Stimulated activated CD4-positive, alpha-beta T cell treated with anti-CD3 and anti-CD28 coated beads, TNF-alpha, amount 100 ng/mL, for 1 hour (primary cell): Measurements from ENCODE around the gene RHBDD3.

Experiments used
- DNase-seq, 3 donors: peaks; one replicate each; pipeline ENCODE4 v3.0.0-alpha.2; 2020; ENCODE audit warnings: low read depth in 3 of 3, low spot score in 1 of 3

Gene RHBDD3

GRCh38 chr22:29306175-29306834 is 38.5 kb upstream of the RHBDD3 start, which contains the start of gene GAS2L1:
GAS2L1 (plus strand) TSS chr22:29306650; CDS start chr22:29308106, 1,456 bp downstream.
- peak in 1 of 3 donors; percentile 36 for DNase-seq

GRCh38 chr22:29305836-29306174 is 38.0 kb upstream of the RHBDD3 start:
- DNase-seq = no peak

GRCh38 chr22:29302681-29303465 is 35.1 kb upstream of the RHBDD3 start:
- no peak for DNase-seq

GRCh38 chr22:29302402-29302680 is 34.6 kb upstream of the RHBDD3 start:
- DNase-seq = no peak

DNA sequence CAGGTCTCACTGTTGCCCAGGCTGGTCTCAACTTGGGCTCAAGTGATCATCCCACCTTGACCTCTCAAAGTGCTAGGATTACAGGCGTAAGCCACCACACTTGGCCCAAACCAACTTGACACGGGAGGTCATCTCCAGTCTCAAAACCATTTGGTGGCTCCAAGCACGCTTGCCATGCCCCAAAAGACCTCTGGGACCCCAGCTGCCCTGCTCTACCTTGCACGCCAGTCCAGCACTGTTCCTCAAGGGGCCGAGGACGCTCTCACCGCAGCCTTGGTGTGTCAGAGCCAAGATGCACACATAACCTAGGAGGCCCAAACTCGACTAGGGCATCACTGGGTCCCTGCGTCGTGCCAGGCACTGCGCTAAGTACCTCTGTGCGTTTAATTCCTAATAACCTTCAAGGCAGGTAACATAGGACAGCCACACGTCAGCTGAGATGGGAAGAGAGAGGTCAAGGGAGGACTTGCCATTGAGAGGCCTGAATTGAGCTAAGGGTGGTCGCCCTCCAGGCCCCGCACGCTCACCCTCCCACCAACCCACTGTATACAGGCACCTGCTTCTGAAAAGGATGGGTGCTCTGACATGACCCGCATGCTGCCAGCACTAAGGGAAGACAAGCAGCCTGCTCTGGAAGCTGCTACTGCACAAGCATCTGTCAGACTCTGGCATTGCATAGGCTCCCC is 34.1 kb upstream of the RHBDD3 start:
- DNase-seq = no peak

- no peak for DNase-seq
Measured at GRCh38 chr22:29300807-29301601, 33.2 kb upstream of the RHBDD3 start.

GRCh38 chr22:29300467-29300806 is 32.7 kb upstream of the RHBDD3 start:
- DNase-seq = no peak

- DNase-seq = no peak
Measured at GRCh38 chr22:29299136-29299900, 31.5 kb upstream of the RHBDD3 start.

DNA sequence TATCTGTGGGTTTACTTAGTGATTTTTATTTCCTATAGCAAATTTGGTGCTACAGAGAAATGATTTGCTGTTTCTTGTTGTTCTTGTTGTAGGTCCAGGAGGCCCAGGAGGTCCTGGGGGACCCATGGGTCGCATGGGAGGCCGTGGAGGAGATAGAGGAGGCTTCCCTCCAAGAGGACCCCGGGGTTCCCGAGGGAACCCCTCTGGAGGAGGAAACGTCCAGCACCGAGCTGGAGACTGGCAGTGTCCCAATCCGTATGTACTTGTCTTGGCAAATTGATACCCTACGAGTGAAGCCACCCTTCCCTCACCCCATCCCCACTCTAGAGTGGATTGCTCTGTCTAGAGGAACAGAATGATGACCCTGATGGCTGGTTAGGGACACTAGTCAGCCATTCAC is 30.9 kb upstream of the RHBDD3 start:
- DNase-seq = no peak

DNA sequence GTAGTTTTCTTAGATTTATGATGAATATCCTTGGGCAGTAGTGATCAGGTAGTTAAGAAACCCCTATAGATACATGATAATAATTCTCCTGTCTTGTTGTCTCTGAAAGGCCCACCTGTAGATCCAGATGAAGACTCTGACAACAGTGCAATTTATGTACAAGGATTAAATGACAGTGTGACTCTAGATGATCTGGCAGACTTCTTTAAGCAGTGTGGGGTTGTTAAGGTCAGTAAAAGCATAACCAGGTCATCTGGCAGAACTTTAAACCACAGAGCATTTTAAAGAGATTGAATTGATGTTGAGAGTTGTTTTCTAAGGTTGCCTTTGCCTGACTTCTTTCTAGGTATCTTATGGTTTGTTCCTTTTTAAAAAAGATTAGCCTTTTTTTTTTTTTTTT is 24.6 kb upstream of the RHBDD3 start:
- no peak for DNase-seq

DNA sequence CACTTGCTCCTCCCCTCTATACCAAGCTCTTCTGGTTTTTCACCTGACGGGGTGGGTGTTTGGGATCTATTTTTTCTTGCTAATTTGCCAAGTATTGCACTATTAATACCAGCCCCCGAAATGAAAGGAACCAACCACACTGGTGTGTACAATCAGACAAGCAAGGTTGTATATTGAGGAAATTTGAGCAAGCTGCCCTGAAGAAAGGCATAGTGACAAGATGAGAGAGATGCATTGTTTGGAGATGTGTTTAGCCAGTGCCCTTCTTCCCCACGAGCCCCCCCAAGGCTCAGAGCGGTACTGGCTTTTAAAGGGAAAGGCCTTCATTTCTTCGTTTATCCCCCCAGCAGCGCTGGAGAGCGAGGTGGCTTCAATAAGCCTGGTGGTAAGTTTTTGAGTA is 23.4 kb upstream of the RHBDD3 start:
- DNase-seq = no peak

DNA sequence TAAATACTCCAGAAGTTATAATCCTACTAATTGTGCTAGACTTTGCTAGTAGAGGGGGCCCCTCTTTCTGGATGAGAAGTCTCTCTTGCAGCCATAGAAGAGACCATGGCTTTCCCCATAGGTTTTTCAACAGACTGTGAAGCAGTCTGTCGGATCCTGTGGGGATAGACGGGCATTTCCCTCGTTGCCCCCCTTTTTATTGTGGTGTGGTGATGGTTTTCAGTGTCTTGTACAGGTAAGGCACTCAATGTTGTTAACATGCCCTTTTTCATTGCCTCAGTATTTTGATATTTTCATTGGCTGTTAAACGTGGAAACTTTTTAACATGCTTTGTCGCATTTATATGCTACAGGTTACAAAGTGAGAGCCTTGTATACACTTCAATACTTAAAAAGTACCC is 22.3 kb upstream of the RHBDD3 start:
- DNase-seq = no peak

- DNase-seq = no peak
Measured at GRCh38 chr22:29288837-29289236, 21.1 kb upstream of the RHBDD3 start.

DNA sequence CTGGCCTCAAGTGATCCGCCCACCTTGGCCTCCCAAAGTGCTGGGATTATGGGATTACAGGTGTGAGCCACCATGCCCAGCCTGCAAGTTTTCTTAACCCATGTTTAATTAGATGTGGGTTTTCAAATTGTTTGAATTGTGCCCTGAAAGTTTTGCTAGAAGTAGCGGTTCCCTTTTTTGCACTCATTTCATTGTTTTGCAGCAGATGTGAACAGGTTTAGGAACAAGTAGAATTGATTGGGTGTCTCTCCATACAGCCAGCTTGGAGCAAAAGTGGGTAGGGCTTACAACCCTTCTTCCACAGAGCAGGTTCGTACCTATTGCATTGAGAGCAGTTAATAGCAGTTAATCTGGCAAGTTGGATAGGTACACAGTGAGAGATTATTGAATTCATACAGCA is 16.4 kb upstream of the RHBDD3 start:
- DNase-seq = no peak

DNA sequence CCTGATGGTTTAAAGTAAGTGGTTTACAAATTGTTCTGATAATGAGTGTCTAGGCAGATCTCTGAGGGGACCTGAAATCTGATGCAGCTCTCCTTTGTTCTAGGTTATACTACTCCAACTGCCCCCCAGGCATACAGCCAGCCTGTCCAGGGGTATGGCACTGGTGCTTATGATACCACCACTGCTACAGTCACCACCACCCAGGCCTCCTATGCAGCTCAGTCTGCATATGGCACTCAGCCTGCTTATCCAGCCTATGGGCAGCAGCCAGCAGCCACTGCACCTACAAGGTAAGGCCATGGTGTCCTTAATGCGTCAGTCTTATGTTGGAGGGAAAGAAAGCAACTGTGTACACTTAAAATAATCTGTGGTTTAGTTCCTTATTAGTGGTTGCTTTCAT is 10.1 kb upstream of the RHBDD3 start:
- DNase-seq = no peak

DNA sequence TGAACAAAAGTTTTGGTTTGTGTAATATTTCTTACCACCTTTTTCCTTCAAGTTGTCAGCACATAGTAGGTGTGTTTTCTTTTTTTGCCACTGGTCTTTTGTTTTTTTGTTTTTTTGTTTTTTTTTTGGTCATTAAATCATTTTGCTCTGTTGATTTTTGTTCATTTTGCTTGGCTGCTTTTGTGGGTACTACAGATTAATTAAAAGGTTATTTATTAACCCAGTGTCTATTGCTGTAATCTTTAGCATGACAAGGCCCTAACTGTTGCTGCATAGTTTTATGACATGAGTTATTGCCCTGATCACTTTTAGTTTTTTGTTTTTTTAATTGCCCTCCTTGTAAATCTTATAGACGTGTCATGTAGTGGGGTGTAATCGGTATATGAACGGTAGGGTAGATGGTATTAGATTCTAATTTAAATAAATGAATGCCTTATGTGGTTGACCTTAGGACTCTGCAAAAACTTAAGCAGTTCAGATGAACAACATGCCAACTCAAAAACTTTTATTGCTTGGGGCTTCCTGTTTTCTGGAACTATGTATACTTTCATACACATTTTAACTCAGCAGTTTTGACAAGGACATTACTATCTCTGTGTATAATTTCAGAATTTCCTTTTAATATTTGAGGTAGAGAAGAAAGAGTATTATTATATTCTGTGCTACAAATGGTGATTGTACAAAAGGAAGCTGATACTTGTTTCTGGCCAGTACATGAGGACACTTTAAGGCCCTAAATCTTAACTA is 8.2 kb upstream of the RHBDD3 start:
- no peak for DNase-seq

GRCh38 chr22:29275167-29275566 is 7.4 kb upstream of the RHBDD3 start:
- no peak for DNase-seq

DNA sequence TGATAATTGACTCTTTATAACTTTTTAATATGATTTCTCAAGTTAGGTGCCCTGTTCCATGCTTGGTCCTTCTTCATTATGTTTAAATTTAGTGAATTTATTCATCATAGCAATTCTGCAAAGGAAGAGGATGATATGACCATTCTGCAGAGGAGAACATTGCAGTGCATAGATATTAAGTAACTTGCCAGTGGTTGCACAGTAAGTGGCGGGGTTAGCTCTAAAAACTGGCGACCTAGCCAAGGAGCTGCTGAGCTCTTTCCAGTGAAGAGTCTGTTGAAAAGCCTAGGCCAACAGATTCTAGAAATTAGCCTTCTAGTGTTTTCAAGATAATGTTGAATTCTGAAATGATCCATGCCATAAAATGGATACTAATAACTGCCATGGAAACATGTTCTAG is 4.8 kb upstream of the RHBDD3 start:
- DNase-seq = no peak

DNA sequence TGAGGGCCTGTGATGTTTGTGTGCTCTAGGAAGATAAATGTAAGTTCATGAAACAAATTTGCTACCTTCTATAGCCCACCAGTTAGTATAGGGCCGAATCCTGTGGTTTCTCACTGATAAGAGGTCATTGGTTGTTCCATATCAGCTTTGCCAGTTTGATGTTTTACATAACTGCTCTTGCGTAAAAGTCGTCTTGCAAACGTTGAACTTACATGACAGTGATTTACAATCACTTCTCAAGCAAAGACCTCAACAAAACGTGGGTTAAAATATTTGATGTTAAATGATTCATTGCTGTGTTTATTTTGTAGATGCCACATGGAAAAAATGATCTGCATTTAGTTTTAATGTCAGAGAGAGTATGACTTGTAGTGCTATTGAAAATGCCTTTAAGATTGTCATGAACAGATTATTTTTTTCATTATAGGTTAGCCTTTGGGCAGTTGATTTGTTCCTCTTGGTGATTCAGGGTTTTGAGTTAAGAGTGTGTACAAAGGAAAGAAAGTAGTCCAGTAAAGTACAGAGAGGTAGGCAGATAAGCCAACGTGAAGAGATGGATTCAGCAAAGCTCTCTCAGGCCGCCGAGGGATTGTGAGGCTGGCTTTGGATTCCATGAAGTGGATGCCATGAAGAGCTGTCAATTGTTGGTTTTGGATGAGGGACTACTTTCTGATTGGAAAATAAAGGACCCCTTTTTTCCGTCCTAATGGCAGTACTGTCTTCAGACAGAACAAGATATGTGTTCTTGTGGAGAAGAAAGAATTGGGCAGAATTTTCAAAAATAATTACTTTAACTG is 2.9 kb upstream of the RHBDD3 start:
- DNase-seq = no peak
